HepG2 (cell line): ENCODE data around the gene UBE2Q2. TPM values are rescaled to one million over a fixed set of nuclear protein-coding genes. Genes with fewer than 3 reads are reported as not detected.
A peak's percentile ranks its signal among the peaks of the same experiment; 100 is the strongest.

Source experiments
- ARID4A ChIP-seq: sonication (generic); formaldehyde crosslinking; IDR thresholded peaks from 2 replicates; pipeline ENCODE4 v1.5.0; 2020; ENCODE audit warnings: mild to moderate bottlenecking, missing genetic modification reagents, borderline replicate concordance
- BORCS8-MEF2B ChIP-seq: sonication (generic); formaldehyde crosslinking; IDR thresholded peaks from 2 replicates; pipeline ENCODE4 v1.8.0; 2022; ENCODE audit warnings: mild to moderate bottlenecking, missing genetic modification reagents
- GABPB1 ChIP-seq: IDR thresholded peaks from 2 replicates; pipeline ENCODE4 v1.6.1; 2016; ENCODE audit warnings: mild to moderate bottlenecking, missing genetic modification reagents, moderate library complexity, missing compliant biosample characterization
- KMT2A ChIP-seq: sonication (generic); formaldehyde crosslinking; IDR thresholded peaks from 2 replicates; pipeline ENCODE4 v1.4.0; 2020; ENCODE audit warnings: missing genetic modification reagents
- MBNL3 ChIP-seq: fragments of 250-450 bp; sonication (Bioruptor Pico); conservative IDR thresholded peaks from 2 replicates; pipeline ENCODE4 v1.8.0; 2022; ENCODE audit warnings: mild to moderate bottlenecking, inconsistent platforms
- MED8 ChIP-seq: sonication (generic); formaldehyde crosslinking; IDR thresholded peaks from 2 replicates; pipeline ENCODE4 v1.8.1; 2023; ENCODE audit warnings: mild to moderate bottlenecking, missing genetic modification reagents; ENCODE audit not compliant: insufficient replicate concordance
- MIXL1 ChIP-seq: IDR thresholded peaks from 2 replicates; pipeline ENCODE4 v1.6.1; 2016
- NR2F2 ChIP-seq: IDR thresholded peaks from 2 replicates; pipeline ENCODE4 v1.6.1; 2012; ENCODE audit warnings: low read depth, inconsistent platforms, borderline replicate concordance
- NRL ChIP-seq: sonication (generic); formaldehyde crosslinking; IDR thresholded peaks from 2 replicates; pipeline ENCODE4 v1.5.0; 2020; ENCODE audit warnings: missing genetic modification reagents, mild to moderate bottlenecking, moderate library complexity, borderline replicate concordance
- RARA ChIP-seq: IDR thresholded peaks from 2 replicates; pipeline ENCODE4 v1.6.1; 2016; ENCODE audit warnings: missing genetic modification reagents, missing compliant biosample characterization
- RBFOX2 ChIP-seq: fragments of 200-400 bp; formaldehyde crosslinking; IDR thresholded peaks from 2 replicates; pipeline ENCODE4 v1.6.1; 2017; ENCODE audit warnings: low read depth, mild to moderate bottlenecking, low read length
- RXRB ChIP-seq: IDR thresholded peaks from 2 replicates; pipeline ENCODE4 v1.6.1; 2016; ENCODE audit warnings: borderline replicate concordance, missing genetic modification reagents, missing compliant biosample characterization
- SPEN ChIP-seq: sonication (generic); formaldehyde crosslinking; IDR thresholded peaks from 2 replicates; pipeline ENCODE4 v1.5.1; 2020; ENCODE audit warnings: low read depth, mild to moderate bottlenecking, missing genetic modification reagents
- TEAD3 ChIP-seq: optimal IDR thresholded peaks from 2 replicates; pipeline ENCODE3; 2016; ENCODE audit warnings: borderline replicate concordance
- ZFX ChIP-seq: sonication (generic); formaldehyde crosslinking; IDR thresholded peaks from 2 replicates; pipeline ENCODE4 v1.4.0; 2020; ENCODE audit warnings: mild to moderate bottlenecking, low read depth, missing genetic modification reagents, moderate library complexity
- ZKSCAN8 ChIP-seq: IDR thresholded peaks from 2 replicates; pipeline ENCODE4 v1.6.1; 2016; ENCODE audit warnings: borderline replicate concordance, missing genetic modification reagents, missing compliant biosample characterization
- ZMYM4 ChIP-seq: sonication (generic); formaldehyde crosslinking; IDR thresholded peaks from 2 replicates; pipeline ENCODE4 v1.8.1; 2023; ENCODE audit warnings: mild to moderate bottlenecking, missing genetic modification reagents
- ZNF234 ChIP-seq: sonication (generic); formaldehyde crosslinking; conservative IDR thresholded peaks from 2 replicates; pipeline ENCODE4 v1.5.1; 2020; ENCODE audit warnings: mild to moderate bottlenecking, missing genetic modification reagents
- ZNF34 ChIP-seq: sonication (generic); formaldehyde crosslinking; IDR thresholded peaks from 2 replicates; pipeline ENCODE4 v1.4.0; 2020; ENCODE audit warnings: mild to moderate bottlenecking, missing genetic modification reagents, borderline replicate concordance
- ZNF768 ChIP-seq: sonication (generic); formaldehyde crosslinking; IDR thresholded peaks from 2 replicates; pipeline ENCODE4 v1.4.0; 2020; ENCODE audit warnings: missing genetic modification reagents
- ZNF883 ChIP-seq: sonication (generic); formaldehyde crosslinking; IDR thresholded peaks from 2 replicates; pipeline ENCODE4 v1.5.1; 2020; ENCODE audit warnings: mild to moderate bottlenecking, missing genetic modification reagents; ENCODE audit errors: not compliant biosample characterization
- polyA plus RNA-seq, 8 experiments: library from polyadenylated mRNA; depleted of rRNA in 3 of 8; stranded (reverse) in 7 of 8; unstranded in 1 of 8; fragments of >200 nt; fragmentation: Illumina TruSeq in 4 of 8; extraction: Trizol in 4 of 8; gene quantifications; 2 replicates each; pipeline versions ENCODE4 v1.2.1 to v1.2.3, GENCODE V29; 2011 to 2016; ENCODE audit warnings: low read depth in 4 of 8, missing spikeins in 1 of 8, mixed read lengths in 1 of 8; ENCODE audit not compliant: insufficient read depth in 1 of 8
- total RNA-seq, 5 experiments: library from RNA; depleted of rRNA; stranded (reverse); fragments of >200 nt; fragmentation: Illumina TruSeq; extraction: Trizol; gene quantifications; 2 replicates each; pipeline ENCODE4 v1.2.3, GENCODE V29; 2016; ENCODE audit warnings: low read depth in 1 of 5
- TF ChIP-seq, protein P1 (sequence below): IDR thresholded peaks from 2 replicates; pipeline ENCODE4 v1.6.1; 2012; ENCODE audit warnings: inconsistent platforms
- TF ChIP-seq, protein P2 (sequence below): IDR thresholded peaks from 2 replicates; pipeline ENCODE4 v1.6.1; 2016; ENCODE audit warnings: missing compliant biosample characterization, missing genetic modification reagents, borderline replicate concordance
- TF ChIP-seq, protein P3 (sequence below): sonication (generic); formaldehyde crosslinking; IDR thresholded peaks from 2 replicates; pipeline ENCODE4 v1.5.0; 2020; ENCODE audit warnings: missing genetic modification reagents, mild to moderate bottlenecking, borderline replicate concordance

Gene UBE2Q2
- total and polyA plus RNA-seq, 2 of the 13 experiments (the other 11 are each of a cell fraction or from before 2014, with no cell fraction given) = 10.6 to 20.4 TPM

- peak; percentile 56 for TF ChIP-seq ARID4A (CRISPR knock-in tag)
- TF ChIP-seq ZNF34 (CRISPR knock-in tag) = 0 out of 2 replicates have a peak, but pooled peaks have one; percentile 61
- peak; percentile 35; the same call in 1 of the 2 replicates for TF ChIP-seq ZMYM4 (CRISPR knock-in tag)
- peak; percentile 81 for TF ChIP-seq RBFOX2
- peak; percentile 24; the same call in 1 of the 2 replicates for TF ChIP-seq BORCS8-MEF2B (CRISPR knock-in tag)
- peak; percentile 65 for TF ChIP-seq ZFX (CRISPR knock-in tag)
- TF ChIP-seq NRL (CRISPR knock-in tag) = no peak
- no peak for TF ChIP-seq ZNF883
- no peak for TF ChIP-seq RARA (CRISPR knock-in tag)
- no peak for TF ChIP-seq ZNF234 (CRISPR knock-in tag)
- TF ChIP-seq ZKSCAN8 = 0 out of 2 replicates have a peak, but pooled peaks have one; percentile 12
- TF ChIP-seq, protein P1, sequence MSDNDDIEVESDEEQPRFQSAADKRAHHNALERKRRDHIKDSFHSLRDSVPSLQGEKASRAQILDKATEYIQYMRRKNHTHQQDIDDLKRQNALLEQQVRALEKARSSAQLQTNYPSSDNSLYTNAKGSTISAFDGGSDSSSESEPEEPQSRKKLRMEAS = peak; percentile 56; the same call in 1 of the 2 replicates
- TF ChIP-seq, protein P2, sequence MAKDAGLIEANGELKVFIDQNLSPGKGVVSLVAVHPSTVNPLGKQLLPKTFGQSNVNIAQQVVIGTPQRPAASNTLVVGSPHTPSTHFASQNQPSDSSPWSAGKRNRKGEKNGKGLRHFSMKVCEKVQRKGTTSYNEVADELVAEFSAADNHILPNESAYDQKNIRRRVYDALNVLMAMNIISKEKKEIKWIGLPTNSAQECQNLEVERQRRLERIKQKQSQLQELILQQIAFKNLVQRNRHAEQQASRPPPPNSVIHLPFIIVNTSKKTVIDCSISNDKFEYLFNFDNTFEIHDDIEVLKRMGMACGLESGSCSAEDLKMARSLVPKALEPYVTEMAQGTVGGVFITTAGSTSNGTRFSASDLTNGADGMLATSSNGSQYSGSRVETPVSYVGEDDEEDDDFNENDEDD (CRISPR knock-in tag) = peak; percentile 43; the same call in 1 of the 2 replicates
- TF ChIP-seq MIXL1 = no peak
- 0 out of 2 replicates have a peak, but pooled peaks have one; percentile 32 for TF ChIP-seq KMT2A (CRISPR knock-in tag)
- TF ChIP-seq MED8 = no peak
- TF ChIP-seq NR2F2 = no peak
- peak; percentile 59; the same call in 1 of the 2 replicates for TF ChIP-seq GABPB1 (CRISPR knock-in tag)
- TF ChIP-seq MBNL3 (CRISPR knock-in tag) = no peak
- TF ChIP-seq, protein P3, sequence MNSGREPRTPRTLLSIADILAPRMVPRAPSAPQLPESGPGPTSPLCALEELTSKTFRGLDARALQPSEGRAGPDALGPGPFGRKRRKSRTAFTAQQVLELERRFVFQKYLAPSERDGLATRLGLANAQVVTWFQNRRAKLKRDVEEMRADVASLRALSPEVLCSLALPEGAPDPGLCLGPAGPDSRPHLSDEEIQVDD (CRISPR knock-in tag) = no peak
- TF ChIP-seq SPEN (CRISPR knock-in tag) = peak; percentile 43; the same call in 1 of the 2 replicates
- TF ChIP-seq TEAD3 (CRISPR knock-in tag) = peak; percentile 51
- 0 out of 2 replicates have a peak, but pooled peaks have one; percentile 14 for TF ChIP-seq RXRB (CRISPR knock-in tag)
- TF ChIP-seq ZNF768 (CRISPR knock-in tag) = peak; percentile 50; the same call in 1 of the 2 replicates
These were observed 683 bp downstream of the UBE2Q2 start (continued) for GRCh38 chr15:75843678-75844581.
